ENCODE measurements around the gene ARHGAP44. TPM values are rescaled to one million over a fixed set of nuclear protein-coding genes. Genes with fewer than 3 reads are reported as not detected.
A peak's percentile ranks its signal among the peaks of the same experiment; 100 is the strongest.

Gene ARHGAP44
- total and polyA plus RNA-seq, 2 of the 13 experiments (the other 11 are each of a cell fraction or from before 2014, with no cell fraction given) = 0.79 to 3.1 TPM

DNA sequence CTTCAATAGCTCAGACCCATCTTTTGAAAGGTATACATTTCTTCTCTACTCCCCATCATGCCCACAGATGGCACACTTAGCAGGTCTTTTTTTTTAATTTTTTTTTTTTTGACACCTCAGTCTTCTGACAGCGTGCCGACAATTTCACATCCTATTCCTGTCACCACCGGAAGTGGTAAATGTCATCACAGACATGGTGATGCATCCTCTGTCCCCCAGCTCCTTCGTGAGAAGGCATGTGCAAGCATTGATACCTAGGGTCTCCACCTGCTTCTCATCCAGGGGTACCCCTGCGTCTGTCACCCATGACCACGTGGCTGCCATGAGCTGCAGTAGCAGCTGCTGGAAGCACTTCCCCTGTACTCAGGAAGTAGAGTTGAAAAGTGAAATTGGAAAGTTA is 192.9 kb downstream of the ARHGAP44 start (continued):
- TF ChIP-seq SIN3B (IDR thresholded peaks at IDR 0.05; ENCODE audit: low read length) = no peak
- TF ChIP-seq SMAD1 (CRISPR knock-in tag; IDR thresholded peaks at IDR 0.05; ENCODE audit: borderline replicate concordance, low read depth) = no peak

DNA sequence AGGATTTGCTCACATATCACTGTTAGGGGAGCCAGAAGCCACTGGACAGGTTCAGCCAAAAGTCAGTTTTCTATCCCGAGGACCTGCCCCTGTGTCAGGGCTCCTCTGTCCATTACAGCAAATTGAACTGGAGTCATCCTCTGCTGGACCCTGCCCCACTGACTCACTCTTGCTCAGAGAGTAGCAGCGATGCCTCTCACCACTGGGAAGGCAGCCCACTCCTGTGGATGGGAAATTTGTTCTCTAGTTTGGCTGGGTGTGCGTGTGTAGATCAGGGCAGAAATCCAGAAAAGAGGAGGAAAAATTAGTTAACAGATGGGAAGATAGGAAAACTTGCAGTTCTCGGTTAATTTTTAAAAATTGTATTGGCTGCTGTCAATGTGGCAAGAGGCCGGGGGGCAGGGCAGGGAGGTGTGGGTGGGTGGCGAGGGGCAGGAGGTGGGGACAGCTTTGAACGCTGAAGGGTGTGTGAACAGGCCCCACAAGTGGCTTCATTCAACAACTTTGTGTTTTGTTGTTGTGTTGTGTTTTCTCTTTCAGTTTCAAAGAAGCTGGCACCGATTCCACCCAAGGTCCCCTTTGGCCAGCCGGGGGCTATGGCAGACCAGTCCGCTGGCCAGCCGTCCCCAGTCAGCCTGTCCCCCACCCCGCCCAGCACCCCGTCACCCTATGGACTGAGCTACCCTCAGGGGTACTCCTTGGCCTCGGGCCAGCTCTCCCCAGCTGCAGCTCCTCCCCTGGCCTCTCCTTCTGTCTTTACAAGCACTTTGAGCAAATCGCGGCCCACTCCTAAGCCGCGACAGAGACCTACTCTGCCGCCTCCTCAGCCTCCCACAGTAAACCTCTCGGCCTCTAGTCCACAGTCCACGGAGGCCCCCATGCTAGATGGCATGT is 194.9 kb downstream of the ARHGAP44 start:
- ChIA-PET CTCF (ENCODE audit: low intra/inter-chr PET ratio, low total read pairs) (no interaction called here), POLR2A (no interaction called here)
- intact Hi-C loops (cut with micrococcal nuclease; ENCODE audit: unreplicated experiment) = no loop called here
- H3K36me3 ChIP-seq (replicated peaks in 1 of 2; ENCODE audit: control insufficient read depth in 1 of 2, insufficient read depth in 2 of 2, low read length in 2 of 2) = no peaks in the 10 kb centered on the region
- no peaks in the 10 kb centered on the region for H3K9me3 ChIP-seq (ENCODE audit: low read length)
- H3K79me2 ChIP-seq (ENCODE audit: insufficient read depth, low read length) = no peaks in the 10 kb centered on the region
- TF ChIP-seq MIXL1 (CRISPR knock-in tag; IDR thresholded peaks at IDR 0.05) (no peak), REL (CRISPR knock-in tag; conservative IDR thresholded peaks at IDR 0.05) (no peak), HES4 (CRISPR knock-in tag; IDR thresholded peaks at IDR 0.05; ENCODE audit: borderline replicate concordance) (no peak)
- TF ChIP-seq, protein P1, sequence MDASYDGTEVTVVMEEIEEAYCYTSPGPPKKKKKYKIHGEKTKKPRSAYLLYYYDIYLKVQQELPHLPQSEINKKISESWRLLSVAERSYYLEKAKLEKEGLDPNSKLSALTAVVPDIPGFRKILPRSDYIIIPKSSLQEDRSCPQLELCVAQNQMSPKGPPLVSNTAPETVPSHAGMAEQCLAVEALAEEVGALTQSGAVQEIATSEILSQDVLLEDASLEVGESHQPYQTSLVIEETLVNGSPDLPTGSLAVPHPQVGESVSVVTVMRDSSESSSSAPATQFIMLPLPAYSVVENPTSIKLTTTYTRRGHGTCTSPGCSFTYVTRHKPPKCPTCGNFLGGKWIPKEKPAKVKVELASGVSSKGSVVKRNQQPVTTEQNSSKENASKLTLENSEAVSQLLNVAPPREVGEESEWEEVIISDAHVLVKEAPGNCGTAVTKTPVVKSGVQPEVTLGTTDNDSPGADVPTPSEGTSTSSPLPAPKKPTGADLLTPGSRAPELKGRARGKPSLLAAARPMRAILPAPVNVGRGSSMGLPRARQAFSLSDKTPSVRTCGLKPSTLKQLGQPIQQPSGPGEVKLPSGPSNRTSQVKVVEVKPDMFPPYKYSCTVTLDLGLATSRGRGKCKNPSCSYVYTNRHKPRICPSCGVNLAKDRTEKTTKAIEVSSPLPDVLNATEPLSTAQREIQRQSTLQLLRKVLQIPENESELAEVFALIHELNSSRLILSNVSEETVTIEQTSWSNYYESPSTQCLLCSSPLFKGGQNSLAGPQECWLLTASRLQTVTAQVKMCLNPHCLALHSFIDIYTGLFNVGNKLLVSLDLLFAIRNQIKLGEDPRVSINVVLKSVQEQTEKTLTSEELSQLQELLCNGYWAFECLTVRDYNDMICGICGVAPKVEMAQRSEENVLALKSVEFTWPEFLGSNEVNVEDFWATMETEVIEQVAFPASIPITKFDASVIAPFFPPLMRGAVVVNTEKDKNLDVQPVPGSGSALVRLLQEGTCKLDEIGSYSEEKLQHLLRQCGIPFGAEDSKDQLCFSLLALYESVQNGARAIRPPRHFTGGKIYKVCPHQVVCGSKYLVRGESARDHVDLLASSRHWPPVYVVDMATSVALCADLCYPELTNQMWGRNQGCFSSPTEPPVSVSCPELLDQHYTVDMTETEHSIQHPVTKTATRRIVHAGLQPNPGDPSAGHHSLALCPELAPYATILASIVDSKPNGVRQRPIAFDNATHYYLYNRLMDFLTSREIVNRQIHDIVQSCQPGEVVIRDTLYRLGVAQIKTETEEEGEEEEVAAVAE (CRISPR knock-in tag; IDR thresholded peaks at IDR 0.05; ENCODE audit: borderline replicate concordance) = no peak
- TF ChIP-seq, protein P2, sequence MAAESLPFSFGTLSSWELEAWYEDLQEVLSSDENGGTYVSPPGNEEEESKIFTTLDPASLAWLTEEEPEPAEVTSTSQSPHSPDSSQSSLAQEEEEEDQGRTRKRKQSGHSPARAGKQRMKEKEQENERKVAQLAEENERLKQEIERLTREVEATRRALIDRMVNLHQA (CRISPR knock-in tag; IDR thresholded peaks at IDR 0.05) = no peak
- TF ChIP-seq, protein P3, sequence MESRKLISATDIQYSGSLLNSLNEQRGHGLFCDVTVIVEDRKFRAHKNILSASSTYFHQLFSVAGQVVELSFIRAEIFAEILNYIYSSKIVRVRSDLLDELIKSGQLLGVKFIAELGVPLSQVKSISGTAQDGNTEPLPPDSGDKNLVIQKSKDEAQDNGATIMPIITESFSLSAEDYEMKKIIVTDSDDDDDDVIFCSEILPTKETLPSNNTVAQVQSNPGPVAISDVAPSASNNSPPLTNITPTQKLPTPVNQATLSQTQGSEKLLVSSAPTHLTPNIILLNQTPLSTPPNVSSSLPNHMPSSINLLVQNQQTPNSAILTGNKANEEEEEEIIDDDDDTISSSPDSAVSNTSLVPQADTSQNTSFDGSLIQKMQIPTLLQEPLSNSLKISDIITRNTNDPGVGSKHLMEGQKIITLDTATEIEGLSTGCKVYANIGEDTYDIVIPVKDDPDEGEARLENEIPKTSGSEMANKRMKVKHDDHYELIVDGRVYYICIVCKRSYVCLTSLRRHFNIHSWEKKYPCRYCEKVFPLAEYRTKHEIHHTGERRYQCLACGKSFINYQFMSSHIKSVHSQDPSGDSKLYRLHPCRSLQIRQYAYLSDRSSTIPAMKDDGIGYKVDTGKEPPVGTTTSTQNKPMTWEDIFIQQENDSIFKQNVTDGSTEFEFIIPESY (CRISPR knock-in tag; IDR thresholded peaks at IDR 0.05) = no peak
- 59% methylated on average over 21 of the region's 21 CpGs for WGBS (ENCODE audit: low lambda C conversion rate)
- no peaks in the 10 kb centered on the region for H3K27me3 ChIP-seq (ENCODE audit: control insufficient read depth in 1 of 2, insufficient read depth in 2 of 2, low read length in 2 of 2)
- no peak overlapping the region for H3K27ac ChIP-seq (ENCODE audit: extremely low read length, insufficient read depth, low read length)
- H4K20me1 ChIP-seq (ENCODE audit: insufficient read depth, low read length) = no peaks in the 10 kb centered on the region
- FAIRE-seq (no peak), DNase-seq (ENCODE audit: low spot score) (no peak), ATAC-seq (peak; percentile 57)
- H3K4me3 ChIP-seq (replicated peaks in 1 of 3; ENCODE audit: insufficient read depth in 1 of 3, low read depth in 2 of 3, low read length in 3 of 3) = no peak overlapping the region
- in situ Hi-C loops (cut with HindIII; ENCODE audit: extremely low pct_ligation_motif_present, low pct_unique_long_range_greater_than_20kb) = no loop called here
- peaks cover 4% of the 10 kb centered on the region; the same call in 1 of the 2 replicates for H3K4me1 ChIP-seq (ENCODE audit: insufficient read depth, low read length)
- peak overlapping the region; percentile 3; the same call in 1 of the 2 replicates for H3K4me2 ChIP-seq (ENCODE audit: low read depth, low read length)
- no TSS peak for BruUV-seq (replicated peaks)
- no peak overlapping the region for H3K9ac ChIP-seq (ENCODE audit: insufficient read depth, low read depth, low read length)
- H2AFZ ChIP-seq (ENCODE audit: low read length) = no peak overlapping the region

Measured in HepG2 (cell line).